ENCODE results near the gene SELENOM. TPM values are rescaled to one million over a fixed set of nuclear protein-coding genes. Genes with fewer than 3 reads are reported as not detected.
A peak's percentile ranks its signal among the peaks of the same experiment; 100 is the strongest.

Gene SELENOM
- total RNA-seq, 1 donor from 2014 or later: 157 TPM

- no peak for DNase-seq (ENCODE audit: low read depth)
- no peaks in the 10 kb centered on the region for H3K9me3 Mint-ChIP-seq (ENCODE audit: unreplicated experiment)
- H3K27ac ChIP-seq (ENCODE audit: low read depth, low read length): peak overlapping the region; percentile 85
- H3K27ac Mint-ChIP-seq (ENCODE audit: unreplicated experiment): peak overlapping the region; percentile 91
- H3K27me3 ChIP-seq (ENCODE audit: insufficient read depth, low read length): no peaks in the 10 kb centered on the region
- H3K4me1 ChIP-seq (ENCODE audit: insufficient read depth, low read length): peaks cover 31% of the 10 kb centered on the region
- H3K79me2 ChIP-seq (ENCODE audit: insufficient read depth, low read length): peaks cover 27% of the 10 kb centered on the region
- H3K4me1 Mint-ChIP-seq (ENCODE audit: low read depth, unreplicated experiment): peaks cover 36% of the 10 kb centered on the region
- H3K27me3 Mint-ChIP-seq (ENCODE audit: low read depth, unreplicated experiment): no peaks in the 10 kb centered on the region
- peaks cover 52% of the 10 kb centered on the region for H4K20me1 ChIP-seq (ENCODE audit: insufficient read depth, low read length)
- FAIRE-seq: no peak
- H3K36me3 ChIP-seq (ENCODE audit: insufficient read depth, low read length): peaks cover 13% of the 10 kb centered on the region
- H3K9ac ChIP-seq (ENCODE audit: low read length): peak overlapping the region; percentile 97
- H3K4me2 ChIP-seq (ENCODE audit: low read length): peak overlapping the region; percentile 99
- peak overlapping the region; percentile 98 for H3K4me3 Mint-ChIP-seq (ENCODE audit: unreplicated experiment)
- peak overlapping the region; percentile 73 for H2AFZ ChIP-seq (ENCODE audit: low read depth, low read length)
- H3K36me3 Mint-ChIP-seq (ENCODE audit: low read depth, unreplicated experiment): peaks cover 6% of the 10 kb centered on the region
- TF ChIP-seq CTCF (IDR thresholded peaks at IDR 0.05; ENCODE audit: insufficient read depth, low read depth, low read length) (no peak), EZH2 (IDR thresholded peaks at IDR 0.05; ENCODE audit: insufficient read depth, low read length) (no peak)
- H3K4me3 ChIP-seq (ENCODE audit: insufficient read depth, low read depth, low read length): peak overlapping the region; percentile 86
- H3K9me3 ChIP-seq (ENCODE audit: insufficient read depth, low read depth, low read length): no peaks in the 10 kb centered on the region
Observed at GRCh38 chr22:31106731-31107177, 614 bp downstream of the SELENOM start.

- peak overlapping the region; percentile 84 for H3K27ac Mint-ChIP-seq (ENCODE audit: unreplicated experiment)
- no peaks in the 10 kb centered on the region for H3K9me3 Mint-ChIP-seq (ENCODE audit: unreplicated experiment)
- no peak overlapping the region for H3K27ac ChIP-seq (ENCODE audit: low read depth, low read length)
- peak overlapping the region; percentile 99 for H3K4me2 ChIP-seq (ENCODE audit: low read length)
- peaks cover 13% of the 10 kb centered on the region for H3K36me3 ChIP-seq (ENCODE audit: insufficient read depth, low read length)
- no peak for DNase-seq (ENCODE audit: low read depth)
- peaks cover 31% of the 10 kb centered on the region for H3K4me1 ChIP-seq (ENCODE audit: insufficient read depth, low read length)
- peaks cover 8% of the 10 kb centered on the region for H3K36me3 Mint-ChIP-seq (ENCODE audit: low read depth, unreplicated experiment)
- H3K4me1 Mint-ChIP-seq (ENCODE audit: low read depth, unreplicated experiment): peaks cover 38% of the 10 kb centered on the region
- peaks cover 27% of the 10 kb centered on the region for H3K79me2 ChIP-seq (ENCODE audit: insufficient read depth, low read length)
- TF ChIP-seq EZH2 (IDR thresholded peaks at IDR 0.05; ENCODE audit: insufficient read depth, low read length) (no peak), CTCF (IDR thresholded peaks at IDR 0.05; ENCODE audit: insufficient read depth, low read depth, low read length) (no peak)
- no peak for FAIRE-seq
- no peaks in the 10 kb centered on the region for H3K27me3 ChIP-seq (ENCODE audit: insufficient read depth, low read length)
- no peaks in the 10 kb centered on the region for H3K27me3 Mint-ChIP-seq (ENCODE audit: low read depth, unreplicated experiment)
- H3K4me3 Mint-ChIP-seq (ENCODE audit: unreplicated experiment): peak overlapping the region; percentile 98
- H3K9ac ChIP-seq (ENCODE audit: low read length): peak overlapping the region; percentile 97
- no peaks in the 10 kb centered on the region for H3K9me3 ChIP-seq (ENCODE audit: insufficient read depth, low read depth, low read length)
- no peak overlapping the region for H2AFZ ChIP-seq (ENCODE audit: low read depth, low read length)
- H3K4me3 ChIP-seq (ENCODE audit: insufficient read depth, low read depth, low read length): peak overlapping the region; percentile 86
- H4K20me1 ChIP-seq (ENCODE audit: insufficient read depth, low read length): peaks cover 53% of the 10 kb centered on the region
Observed at GRCh38 chr22:31106001-31106571, 1.3 kb downstream of the SELENOM start.

- H3K4me2 ChIP-seq (ENCODE audit: low read length): peak overlapping the region; percentile 99
- H3K27ac ChIP-seq (ENCODE audit: low read depth, low read length): no peak overlapping the region
- peaks cover 56% of the 10 kb centered on the region for H4K20me1 ChIP-seq (ENCODE audit: insufficient read depth, low read length)
- H3K4me3 Mint-ChIP-seq (ENCODE audit: unreplicated experiment): peak overlapping the region; percentile 98
- no peaks in the 10 kb centered on the region for H3K27me3 Mint-ChIP-seq (ENCODE audit: low read depth, unreplicated experiment)
- no peaks in the 10 kb centered on the region for H3K27me3 ChIP-seq (ENCODE audit: insufficient read depth, low read length)
- H3K4me1 ChIP-seq (ENCODE audit: insufficient read depth, low read length): peaks cover 31% of the 10 kb centered on the region
- H3K79me2 ChIP-seq (ENCODE audit: insufficient read depth, low read length): peaks cover 27% of the 10 kb centered on the region
- H3K36me3 ChIP-seq (ENCODE audit: insufficient read depth, low read length): peaks cover 13% of the 10 kb centered on the region
- TF ChIP-seq CTCF (IDR thresholded peaks at IDR 0.05; ENCODE audit: insufficient read depth, low read depth, low read length): no peak
- TF ChIP-seq EZH2 (IDR thresholded peaks at IDR 0.05; ENCODE audit: insufficient read depth, low read length): no peak
- H3K9me3 ChIP-seq (ENCODE audit: insufficient read depth, low read depth, low read length): no peaks in the 10 kb centered on the region
- H3K9me3 Mint-ChIP-seq (ENCODE audit: unreplicated experiment): no peaks in the 10 kb centered on the region
- H3K36me3 Mint-ChIP-seq (ENCODE audit: low read depth, unreplicated experiment): peaks cover 9% of the 10 kb centered on the region
- H3K4me1 Mint-ChIP-seq (ENCODE audit: low read depth, unreplicated experiment): peaks cover 38% of the 10 kb centered on the region
- H3K9ac ChIP-seq (ENCODE audit: low read length): peak overlapping the region; percentile 97
- H3K27ac Mint-ChIP-seq (ENCODE audit: unreplicated experiment): peak overlapping the region; percentile 84
- no peak overlapping the region for H3K4me3 ChIP-seq (ENCODE audit: insufficient read depth, low read depth, low read length)
- FAIRE-seq (no peak), DNase-seq (ENCODE audit: low read depth) (no peak)
- no peak overlapping the region for H2AFZ ChIP-seq (ENCODE audit: low read depth, low read length)
Observed at GRCh38 chr22:31105282-31105929, 2.0 kb downstream of the SELENOM start.
